Neural progenitor cell (in vitro differentiated cells): ENCODE measurements around the gene BTBD9. TPM values are rescaled to one million over a fixed set of nuclear protein-coding genes. Genes with fewer than 3 reads are reported as not detected.

Experiments
- DNase-seq: peaks from one replicate; pipeline ENCODE4 v3.0.0-alpha.2; 2016; ENCODE audit warnings: low spot score
- H2AFZ ChIP-seq: fragments of 200-600 bp; sonication (generic); replicated peaks from 2 replicates; pipeline ENCODE4 v1.6.1; 2016; ENCODE audit warnings: antibody characterized with exemption
- H3F3A ChIP-seq: fragments of 200-600 bp; sonication (generic); 2 replicates; pipeline ENCODE4 v1.6.1; 2016; ENCODE audit warnings: antibody characterized with exemption, low read depth
- H3K27ac ChIP-seq: fragments of 200-600 bp; sonication (generic); 2 replicates; pipeline ENCODE4 v1.5.1; 2016; ENCODE audit warnings: mild to moderate bottlenecking
- H3K27me3 ChIP-seq: fragments of 200-600 bp; sonication (generic); 2 replicates; pipeline ENCODE4 v1.6.1; 2016; ENCODE audit warnings: mild to moderate bottlenecking, moderate library complexity
- H3K36me3 ChIP-seq: fragments of 200-600 bp; sonication (generic); 2 replicates; pipeline ENCODE4 v1.5.1; 2016
- H3K4me1 ChIP-seq: fragments of 200-600 bp; sonication (generic); 2 replicates; pipeline ENCODE4 v1.6.1; 2016; ENCODE audit warnings: mixed run types
- H3K4me2 ChIP-seq: fragments of 200-600 bp; sonication (generic); 2 replicates; pipeline ENCODE4 v1.6.1; 2016
- H3K4me3 ChIP-seq: fragments of 200-600 bp; sonication (generic); 2 replicates; pipeline ENCODE4 v1.5.1; 2016
- H3K79me2 ChIP-seq: fragments of 200-600 bp; sonication (generic); 2 replicates; pipeline ENCODE4 v1.6.1; 2016; ENCODE audit warnings: low read depth
- H3K9ac ChIP-seq: fragments of 200-600 bp; sonication (generic); 2 replicates; pipeline ENCODE4 v1.6.1; 2016
- H3K9me3 ChIP-seq: fragments of 200-600 bp; sonication (generic); 2 replicates; pipeline ENCODE4 v1.5.1; 2016; ENCODE audit warnings: low read depth
- H4K20me1 ChIP-seq: fragments of 200-600 bp; sonication (generic); 2 replicates; pipeline ENCODE4 v1.6.1; 2016; ENCODE audit warnings: low read depth
- H3K27ac Mint-ChIP-seq: 3 replicates; pipeline ENCODE4 v1.8.0; 2021; ENCODE audit warnings: mixed read lengths
- H3K27me3 Mint-ChIP-seq: 2 replicates; pipeline ENCODE4 v1.8.0; 2022; ENCODE audit warnings: low read depth, mild to moderate bottlenecking, inconsistent platforms, moderate library complexity, mixed read lengths; ENCODE audit not compliant: insufficient read depth
- H3K36me3 Mint-ChIP-seq: 3 replicates; pipeline ENCODE4 v1.8.0; 2021; ENCODE audit warnings: mixed read lengths
- H3K4me1 Mint-ChIP-seq: 3 replicates; pipeline ENCODE4 v1.8.0; 2021; ENCODE audit warnings: mixed read lengths
- H3K4me3 Mint-ChIP-seq: 3 replicates; pipeline ENCODE4 v1.8.0; 2021; ENCODE audit warnings: mild to moderate bottlenecking, moderate library complexity, mixed read lengths
- H3K9me3 Mint-ChIP-seq: 3 replicates; pipeline ENCODE4 v1.8.0; 2020; ENCODE audit warnings: mixed read lengths
- CTCF ChIP-seq: fragments of 200-600 bp; sonication (generic); IDR thresholded peaks from 2 replicates; pipeline ENCODE4 v1.5.1; 2017; ENCODE audit warnings: antibody characterized with exemption, mild to moderate bottlenecking
- EZH2 ChIP-seq: fragments of 200-600 bp; sonication (generic); IDR thresholded peaks from 2 replicates; pipeline ENCODE4 v1.6.1; 2017; ENCODE audit warnings: antibody characterized with exemption, mild to moderate bottlenecking, moderate library complexity
- EZH2phosphoT487 ChIP-seq: fragments of 200-600 bp; sonication (generic); IDR thresholded peaks from 2 replicates; pipeline ENCODE4 v1.6.1; 2017; ENCODE audit warnings: antibody characterized with exemption
- total RNA-seq: library from RNA; depleted of rRNA; stranded (reverse); fragments of >200 nt; gene quantifications from 2 replicates; pipeline ENCODE4 v1.2.3, GENCODE V29; 2015; ENCODE audit warnings: low replicate concordance

Gene BTBD9
- total RNA-seq, 1 donor from 2014 or later: 16.9 TPM

GRCh38 chr6:38320843-38321242, 318.9 kb downstream of the BTBD9 start:
- no peaks in the 10 kb centered on the region for H3K9me3 Mint-ChIP-seq

GRCh38 chr6:38320358-38320757, 319.4 kb downstream of the BTBD9 start:
- no peaks in the 10 kb centered on the region for H4K20me1 ChIP-seq
- no peaks in the 10 kb centered on the region for H3K36me3 Mint-ChIP-seq
- no peaks in the 10 kb centered on the region for H3K9me3 Mint-ChIP-seq
- no peak overlapping the region for H3K27ac ChIP-seq
- no peak overlapping the region for H3K4me3 Mint-ChIP-seq
- no peak overlapping the region for H3K9ac ChIP-seq
- no peaks in the 10 kb centered on the region for H3K36me3 ChIP-seq
- peaks cover 3% of the 10 kb centered on the region for H3K4me1 ChIP-seq
- no peak for DNase-seq
- TF ChIP-seq CTCF (no peak), EZH2 (no peak), EZH2phosphoT487 (no peak)
- H3K9me3 ChIP-seq: no peaks in the 10 kb centered on the region
- H3K27me3 ChIP-seq: no peaks in the 10 kb centered on the region
- H3K4me3 ChIP-seq: no peak overlapping the region
- H2AFZ ChIP-seq: no peak overlapping the region
- peaks cover 3% of the 10 kb centered on the region for H3K27me3 Mint-ChIP-seq
- no peak overlapping the region for H3K4me2 ChIP-seq
- H3K27ac Mint-ChIP-seq: no peak overlapping the region
- H3K79me2 ChIP-seq: no peaks in the 10 kb centered on the region
- peaks cover 22% of the 10 kb centered on the region for H3K4me1 Mint-ChIP-seq
- peaks cover 2% of the 10 kb centered on the region for H3F3A ChIP-seq

More at GRCh38 chr6:38320843-38321242, 318.9 kb downstream of the BTBD9 start:
- peaks cover 3% of the 10 kb centered on the region for H3K4me1 ChIP-seq
- H3K4me2 ChIP-seq: no peak overlapping the region
- H3K4me3 Mint-ChIP-seq: no peak overlapping the region
- no peaks in the 10 kb centered on the region for H3K36me3 Mint-ChIP-seq
- H3K4me1 Mint-ChIP-seq: peaks cover 22% of the 10 kb centered on the region
- H3K4me3 ChIP-seq: no peak overlapping the region
- peaks cover 3% of the 10 kb centered on the region for H3K27me3 Mint-ChIP-seq
- no peak overlapping the region for H3K9ac ChIP-seq
- no peaks in the 10 kb centered on the region for H3K36me3 ChIP-seq
- TF ChIP-seq EZH2phosphoT487: no peak
- no peak for TF ChIP-seq EZH2
- TF ChIP-seq CTCF: no peak
- H2AFZ ChIP-seq: no peak overlapping the region
- H3K27ac ChIP-seq: no peak overlapping the region
- no peaks in the 10 kb centered on the region for H3K79me2 ChIP-seq
- H3F3A ChIP-seq: peaks cover 2% of the 10 kb centered on the region
- DNase-seq: no peak
- H3K27ac Mint-ChIP-seq: no peak overlapping the region
- no peaks in the 10 kb centered on the region for H3K9me3 ChIP-seq
- H4K20me1 ChIP-seq: no peaks in the 10 kb centered on the region
- no peaks in the 10 kb centered on the region for H3K27me3 ChIP-seq

GRCh38 chr6:38319256-38320212, 320.2 kb downstream of the BTBD9 start:
- H3F3A ChIP-seq: peaks cover 2% of the 10 kb centered on the region
- Mint-ChIP-seq H3K27ac (no peak overlapping the region), H3K4me1 (peaks cover 22% of the 10 kb centered on the region), H3K36me3 (no peaks in the 10 kb centered on the region), H3K4me3 (no peak overlapping the region), H3K27me3 (peaks cover 3% of the 10 kb centered on the region), H3K9me3 (no peaks in the 10 kb centered on the region)
- TF ChIP-seq EZH2phosphoT487 (no peak), CTCF (peak; percentile 6)
- peak; percentile 20 for DNase-seq
- no peak overlapping the region for H2AFZ ChIP-seq
- H3K36me3 ChIP-seq: no peaks in the 10 kb centered on the region
- no peaks in the 10 kb centered on the region for H3K79me2 ChIP-seq
- H3K27me3 ChIP-seq: no peaks in the 10 kb centered on the region
- H3K4me3 ChIP-seq: no peak overlapping the region
- H3K4me1 ChIP-seq: peaks cover 3% of the 10 kb centered on the region
- no peaks in the 10 kb centered on the region for H4K20me1 ChIP-seq
- no peak overlapping the region for H3K9ac ChIP-seq
- no peak overlapping the region for H3K4me2 ChIP-seq
- no peak overlapping the region for H3K27ac ChIP-seq
- no peaks in the 10 kb centered on the region for H3K9me3 ChIP-seq
